ENCODE results near the gene SLC17A9.

GRCh38 chr20:63015662-63016361 lies 63.3 kb downstream of the SLC17A9 start:
- TF ChIP-seq CTCF (IDR thresholded peaks at IDR 0.05 in 8 of 11, conservative IDR thresholded peaks at IDR 0.05 in 3 of 11) (no peak), POLR2AphosphoS5 (IDR thresholded peaks at IDR 0.05) (no peak)

Data from spleen (tissue), 7 donors.